Measurements from ENCODE around the gene COP1. TPM values are rescaled to one million over a fixed set of nuclear protein-coding genes. Genes with fewer than 3 reads are reported as not detected.
"Not testable (repeated sequence)": the region's sequence is repeated elsewhere in the genome, so short reads cannot be mapped to it uniquely, and the experiment has no call there.

Gene COP1
- 65.4 and 84.8 TPM in 2 replicates for total RNA-seq (2014; rRNA removed; shearing (Covaris generic); ENCODE audit: low replicate concordance)

GRCh38 chr1:176206961-176207902 is at the start of gene COP1:
TSS of gene COP1 (minus strand) at chr1:176207286. CDS start at chr1:176206978, 308 bp downstream.
- H3K4me3 ChIP-seq, result peak within 1 kb of the TSS; percentile 87
- H3K36me3 ChIP-seq, result no peaks in the 10 kb centered on the region; the same call in 1 of the 2 replicates
- H3K9me3 ChIP-seq, result no peaks in the 10 kb centered on the region
- DNase-seq, result peak; percentile 96
- no peaks in the 10 kb centered on the region for H3K27me3 ChIP-seq

GRCh38 chr1:176252191-176252590 is 45.1 kb upstream of the COP1 start:
- H3K36me3 ChIP-seq, result no peaks in the 10 kb centered on the region

GRCh38 chr1:176244851-176245250 is 37.8 kb upstream of the COP1 start:
- DNase-seq, result no peak
- H3K4me3 ChIP-seq, result no peak overlapping the region
- no peaks in the 10 kb centered on the region for H3K36me3 ChIP-seq
- H3K9me3 ChIP-seq, result no peaks in the 10 kb centered on the region
- no peaks in the 10 kb centered on the region for H3K27me3 ChIP-seq

More at GRCh38 chr1:176252191-176252590, 45.1 kb upstream of the COP1 start:
- DNase-seq, result no peak
- Histone ChIP-seq H3K9me3 (no peaks in the 10 kb centered on the region), H3K27me3 (no peaks in the 10 kb centered on the region), H3K4me3 (no peak overlapping the region)

- no peak overlapping the region for H3K4me3 ChIP-seq
Measured at GRCh38 chr1:176243746-176244145, 36.7 kb upstream of the COP1 start.

GRCh38 chr1:176241385-176242015 is 34.4 kb upstream of the COP1 start:
- DNase-seq, result peak; percentile 70
- no peaks in the 10 kb centered on the region for H3K9me3 ChIP-seq
- H3K4me3 ChIP-seq, result no peak overlapping the region
- no peaks in the 10 kb centered on the region for H3K27me3 ChIP-seq
- H3K36me3 ChIP-seq, result no peaks in the 10 kb centered on the region

More at GRCh38 chr1:176243746-176244145, 36.7 kb upstream of the COP1 start:
- peak; percentile 24 for DNase-seq
- Histone ChIP-seq H3K9me3 (no peaks in the 10 kb centered on the region), H3K27me3 (no peaks in the 10 kb centered on the region), H3K36me3 (no peaks in the 10 kb centered on the region)

GRCh38 chr1:176233657-176234056 is 26.6 kb upstream of the COP1 start:
- not testable (repeated sequence) for H3K9me3 ChIP-seq, DNase-seq, H3K36me3 ChIP-seq, H3K27me3 ChIP-seq, H3K4me3 ChIP-seq

GRCh38 chr1:176227579-176227978 is 20.5 kb upstream of the COP1 start:
- DNase-seq, result no peak
- Histone ChIP-seq H3K4me3 (no peak overlapping the region), H3K9me3 (0 out of 2 replicates have a peak, but pooled peaks cover under 1% of the 10 kb centered on the region), H3K27me3 (no peaks in the 10 kb centered on the region), H3K36me3 (no peaks in the 10 kb centered on the region)

GRCh38 chr1:176225911-176226310 is 18.8 kb upstream of the COP1 start:
- H3K9me3 ChIP-seq, result no peaks in the 10 kb centered on the region
- DNase-seq, result no peak
- no peaks in the 10 kb centered on the region for H3K36me3 ChIP-seq
- H3K27me3 ChIP-seq, result no peaks in the 10 kb centered on the region
- H3K4me3 ChIP-seq, result no peak overlapping the region

- no peaks in the 10 kb centered on the region for H3K36me3 ChIP-seq
- no peaks in the 10 kb centered on the region for H3K27me3 ChIP-seq
- no peak overlapping the region for H3K4me3 ChIP-seq
- no peak for DNase-seq
- no peaks in the 10 kb centered on the region for H3K9me3 ChIP-seq
Measured at GRCh38 chr1:176225479-176225875, 18.4 kb upstream of the COP1 start.

GRCh38 chr1:176222196-176222595 is 15.1 kb upstream of the COP1 start:
- no peak for DNase-seq
- H3K36me3 ChIP-seq, result no peaks in the 10 kb centered on the region
- no peak overlapping the region for H3K4me3 ChIP-seq
- H3K9me3 ChIP-seq, result no peaks in the 10 kb centered on the region
- H3K27me3 ChIP-seq, result no peaks in the 10 kb centered on the region

GRCh38 chr1:176220100-176220689 is 13.1 kb upstream of the COP1 start:
- no peak overlapping the region for H3K4me3 ChIP-seq
- DNase-seq, result no peak
- no peaks in the 10 kb centered on the region for H3K36me3 ChIP-seq
- no peaks in the 10 kb centered on the region; the same call in 1 of the 2 replicates for H3K9me3 ChIP-seq
- H3K27me3 ChIP-seq, result 0 out of 2 replicates have a peak, but pooled peaks cover 2% of the 10 kb centered on the region

GRCh38 chr1:176217461-176218099 is 10.5 kb upstream of the COP1 start:
- no peak for DNase-seq
- H3K27me3 ChIP-seq, result 0 out of 2 replicates have a peak, but pooled peaks cover 2% of the 10 kb centered on the region
- no peaks in the 10 kb centered on the region for H3K36me3 ChIP-seq
- no peak overlapping the region for H3K4me3 ChIP-seq
- no peaks in the 10 kb centered on the region; the same call in 1 of the 2 replicates for H3K9me3 ChIP-seq

GRCh38 chr1:176216031-176216430 is 8.9 kb upstream of the COP1 start:
- DNase-seq, result no peak
- H3K36me3 ChIP-seq, result no peaks in the 10 kb centered on the region
- no peaks in the 10 kb centered on the region; the same call in 1 of the 2 replicates for H3K9me3 ChIP-seq
- H3K4me3 ChIP-seq, result no peak overlapping the region
- 0 out of 2 replicates have a peak, but pooled peaks cover 2% of the 10 kb centered on the region for H3K27me3 ChIP-seq

- no peak for DNase-seq
- no peaks in the 10 kb centered on the region; the same call in 1 of the 2 replicates for H3K9me3 ChIP-seq
- H3K27me3 ChIP-seq, result 0 out of 2 replicates have a peak, but pooled peaks cover 2% of the 10 kb centered on the region
- H3K36me3 ChIP-seq, result no peaks in the 10 kb centered on the region
- H3K4me3 ChIP-seq, result no peak overlapping the region
Measured at GRCh38 chr1:176211396-176212165, 4.5 kb upstream of the COP1 start.

- Histone ChIP-seq H3K36me3 (no peaks in the 10 kb centered on the region; the same call in 1 of the 2 replicates), H3K9me3 (no peaks in the 10 kb centered on the region), H3K27me3 (no peaks in the 10 kb centered on the region), H3K4me3 (peak overlapping the region; percentile 87)
- no peak for DNase-seq
Measured at GRCh38 chr1:176208034-176208433, 948 bp upstream of the COP1 start.

Data from MG63 (cell line).